H9 (cell line): Measurements from ENCODE around the gene ALOX15B. TPM values are rescaled to one million over a fixed set of nuclear protein-coding genes. Genes with fewer than 3 reads are reported as not detected.

Experiments
- DNase-seq: peaks from one replicate; pipeline ENCODE4 v3.0.0-alpha.2; 2017
- H2AFZ ChIP-seq: one replicate; pipeline ENCODE4 v1.6.1; 2013; ENCODE audit warnings: mild to moderate bottlenecking, low read length, control low read depth, moderate library complexity
- H2AK5ac ChIP-seq: 2 replicates; pipeline ENCODE4 v1.6.1; 2013; ENCODE audit warnings: low read length, control low read depth, mixed read lengths; ENCODE audit not compliant: insufficient read length
- H2BK120ac ChIP-seq: one replicate; pipeline ENCODE4 v1.6.1; 2013; ENCODE audit warnings: low read depth, mild to moderate bottlenecking, low read length, control low read depth, inconsistent platforms; ENCODE audit not compliant: poor library complexity, severe bottlenecking
- H2BK12ac ChIP-seq: 2 replicates; pipeline ENCODE4 v1.6.1; 2013; ENCODE audit warnings: low read length, control low read depth, mixed read lengths, low read depth; ENCODE audit not compliant: insufficient read length
- H2BK15ac ChIP-seq: 2 replicates; pipeline ENCODE4 v1.6.1; 2013; ENCODE audit warnings: low read depth, low read length, control low read depth
- H2BK20ac ChIP-seq: one replicate; pipeline ENCODE4 v1.6.1; 2013; ENCODE audit warnings: low read depth, mild to moderate bottlenecking, low read length, control low read depth, inconsistent platforms; ENCODE audit not compliant: poor library complexity, severe bottlenecking
- H2BK5ac ChIP-seq: 2 replicates; pipeline ENCODE4 v1.6.1; 2013; ENCODE audit warnings: low read length, control low read depth, mixed read lengths; ENCODE audit not compliant: insufficient read length
- H3K14ac ChIP-seq: 2 replicates; pipeline ENCODE4 v1.6.1; 2013; ENCODE audit warnings: low read length, control low read depth; ENCODE audit not compliant: insufficient read depth
- H3K18ac ChIP-seq: 2 replicates; pipeline ENCODE4 v1.6.1; 2013; ENCODE audit warnings: low read depth, mild to moderate bottlenecking, mixed read lengths, low read length, control low read depth; ENCODE audit not compliant: insufficient read length
- H3K23ac ChIP-seq: 2 replicates; pipeline ENCODE4 v1.6.1; 2013; ENCODE audit warnings: low read length, control low read depth, mixed read lengths, low read depth; ENCODE audit not compliant: insufficient read length
- H3K23me2 ChIP-seq: 2 replicates; pipeline ENCODE4 v1.6.1; 2013; ENCODE audit warnings: low read depth, mild to moderate bottlenecking, mixed read lengths, low read length, control low read depth; ENCODE audit not compliant: insufficient read length, poor library complexity, severe bottlenecking
- H3K27ac ChIP-seq: 2 replicates; pipeline ENCODE4 v1.5.1; 2013; ENCODE audit warnings: low read length, control low read depth, mixed read lengths, low read depth; ENCODE audit not compliant: insufficient read length
- H3K27me3 ChIP-seq: 2 replicates; pipeline ENCODE4 v1.6.1; 2013; ENCODE audit warnings: low read length, control low read depth, inconsistent platforms; ENCODE audit not compliant: insufficient read depth
- H3K4ac ChIP-seq: 2 replicates; pipeline ENCODE4 v1.6.1; 2013; ENCODE audit warnings: low read depth, mild to moderate bottlenecking, control low read depth, inconsistent platforms, low read length, moderate library complexity
- H3K4me1 ChIP-seq: 2 replicates; pipeline ENCODE4 v1.6.1; 2013; ENCODE audit warnings: low read length, control low read depth, inconsistent platforms; ENCODE audit not compliant: insufficient read depth
- H3K4me2 ChIP-seq: 2 replicates; pipeline ENCODE4 v1.6.1; 2013; ENCODE audit warnings: low read length, control low read depth, mixed read lengths; ENCODE audit not compliant: insufficient read length, insufficient read depth
- H3K56ac ChIP-seq: 2 replicates; pipeline ENCODE4 v1.6.1; 2013; ENCODE audit warnings: low read depth, mild to moderate bottlenecking, mixed read lengths, low read length, control low read depth; ENCODE audit not compliant: insufficient read length
- H3K79me1 ChIP-seq: 2 replicates; pipeline ENCODE4 v1.6.1; 2013; ENCODE audit warnings: low read depth, mild to moderate bottlenecking, moderate library complexity, low read length, control low read depth, inconsistent platforms; ENCODE audit not compliant: insufficient read depth, poor library complexity, severe bottlenecking
- H3K79me2 ChIP-seq: 2 replicates; pipeline ENCODE4 v1.6.1; 2013; ENCODE audit warnings: low read length, control low read depth, inconsistent platforms; ENCODE audit not compliant: insufficient read depth
- H3K9ac ChIP-seq: 2 replicates; pipeline ENCODE4 v1.6.1; 2013; ENCODE audit warnings: low read length, control low read depth, mixed read lengths; ENCODE audit not compliant: insufficient read length; ENCODE audit errors: extremely low read depth
- H3K9me3 ChIP-seq: one replicate; pipeline ENCODE4 v1.6.1; 2013; ENCODE audit warnings: low read depth, low read length, inconsistent platforms; ENCODE audit not compliant: control insufficient read depth
- H3T11ph ChIP-seq: one replicate; pipeline ENCODE4 v1.6.1; 2013; ENCODE audit warnings: mild to moderate bottlenecking, low read length, control low read depth, inconsistent platforms
- H4K20me1 ChIP-seq: one replicate; pipeline ENCODE4 v1.6.1; 2013; ENCODE audit not compliant: control insufficient read depth, insufficient read length, insufficient read depth
- H4K5ac ChIP-seq: 2 replicates; pipeline ENCODE4 v1.6.1; 2013; ENCODE audit warnings: low read depth, mild to moderate bottlenecking, mixed read lengths, low read length, control low read depth; ENCODE audit not compliant: insufficient read length
- H4K8ac ChIP-seq: replicated peaks from 2 replicates; pipeline ENCODE4 v1.6.1; 2013; ENCODE audit warnings: low read length, control low read depth, mixed read lengths, low read depth; ENCODE audit not compliant: insufficient read length
- H4K91ac ChIP-seq: 2 replicates; pipeline ENCODE4 v1.6.1; 2013; ENCODE audit warnings: low read depth, mild to moderate bottlenecking, moderate library complexity, mixed read lengths, low read length, control low read depth; ENCODE audit not compliant: insufficient read length
- H3K27ac Mint-ChIP-seq, 3 experiments: 2 replicates in 2 of 3; 3 replicates in 1 of 3; pipeline ENCODE4 v1.8.0; 2020 to 2021; ENCODE audit warnings: mixed read lengths in 3 of 3, mild to moderate bottlenecking in 1 of 3, moderate library complexity in 1 of 3
- H3K27me3 Mint-ChIP-seq: 2 replicates; pipeline ENCODE4 v1.8.0; 2021; ENCODE audit warnings: low read depth, mild to moderate bottlenecking, moderate library complexity, mixed read lengths
- H3K36me3 Mint-ChIP-seq, 3 experiments: 2 replicates in 2 of 3; 3 replicates in 1 of 3; pipeline ENCODE4 v1.8.0; 2020 to 2021; ENCODE audit warnings: low read depth in 3 of 3, mixed read lengths in 3 of 3; ENCODE audit not compliant: insufficient read depth in 1 of 3
- H3K4me1 Mint-ChIP-seq, 2 experiments: 2 replicates each; pipeline ENCODE4 v1.8.0; 2020; ENCODE audit warnings: mixed read lengths in 2 of 2
- H3K4me3 Mint-ChIP-seq, 2 experiments: 2 replicates in 1 of 2; 3 replicates in 1 of 2; pipeline ENCODE4 v1.8.0; 2020 to 2021; ENCODE audit warnings: mild to moderate bottlenecking in 2 of 2, mixed read lengths in 2 of 2, moderate library complexity in 1 of 2
- H3K9me3 Mint-ChIP-seq, 2 experiments: 2 replicates in 1 of 2; 3 replicates in 1 of 2; pipeline ENCODE4 v1.8.0; 2020; ENCODE audit warnings: mild to moderate bottlenecking in 2 of 2, mixed read lengths in 2 of 2, moderate library complexity in 1 of 2
- CTCF ChIP-seq: fragments of 200-600 bp; sonication (generic); conservative IDR thresholded peaks from 3 replicates; pipeline ENCODE4 v1.8.0; 2021; ENCODE audit warnings: antibody characterized with exemption, mild to moderate bottlenecking
- WGBS: extraction: QIAGEN DNeasy Blood & Tissue Kit; methylation state at CpG from one replicate; pipeline ENCODE4 v1.1.7; 2013; ENCODE audit warnings: missing lambda C conversion rate, low lambda C conversion rate, mixed read lengths; ENCODE audit not compliant: insufficient read length; ENCODE audit errors: extremely low coverage; 5-methylcytosine and 5-hydroxymethylcytosine counted together
- total RNA-seq: library from RNA; stranded (reverse); gene quantifications from 2 replicates; pipeline ENCODE4 v1.2.1, GENCODE V29; 2021

ALOX15B gene
- total RNA-seq, 1 experiment from 2014 or later = not detected

- Histone ChIP-seq H3K4ac (no peak overlapping the region), H3K79me1 (no peaks in the 10 kb centered on the region), H3K4me2 (no peak overlapping the region), H2BK5ac (no peak overlapping the region), H3T11ph (no peak overlapping the region), H2BK20ac (no peak overlapping the region), H2BK12ac (no peak overlapping the region), H2AK5ac (no peak overlapping the region), H3K23ac (no peak overlapping the region), H3K79me2 (no peaks in the 10 kb centered on the region), H4K8ac (no peak overlapping the region), H4K5ac (no peak overlapping the region), H2BK120ac (no peak overlapping the region), H3K27ac (no peak overlapping the region), H3K9ac (no peak overlapping the region), H2BK15ac (no peak overlapping the region), H4K20me1 (no peaks in the 10 kb centered on the region), H3K23me2 (peaks cover 27% of the 10 kb centered on the region), H3K27me3 (peaks cover 45% of the 10 kb centered on the region), H3K56ac (no peak overlapping the region), H3K18ac (no peak overlapping the region), H2AFZ (no peak overlapping the region), H4K91ac (no peak overlapping the region), H3K9me3 (no peaks in the 10 kb centered on the region), H3K14ac (no peak overlapping the region), H3K4me1 (no peaks in the 10 kb centered on the region; the same call in 1 of the 2 replicates)
- peaks cover 28 to 32% of the 10 kb centered on the region in 2 experiments for H3K4me1 Mint-ChIP-seq
- H3K36me3 Mint-ChIP-seq = peaks cover 0 to 2% (median 0%) of the 10 kb centered on the region in 3 experiments; a peak in 2 of 7 replicates
- no peak for TF ChIP-seq CTCF
- peaks cover 90% of the 10 kb centered on the region for H3K27me3 Mint-ChIP-seq
- no CpG with 5 or more reads among the region's 14 CpGs for WGBS
- DNase-seq = no peak
- H3K4me3 Mint-ChIP-seq = peak overlapping the region in 1 of 2 experiments; percentile 46; a peak in 1 of 5 replicates
- no peak overlapping the region; a peak in 1 of 7 replicates for H3K27ac Mint-ChIP-seq
- H3K9me3 Mint-ChIP-seq = peaks cover 7 to 9% of the 10 kb centered on the region in 2 experiments; a peak in 4 of 5 replicates
Observed at GRCh38 chr17:8075574-8076342, 36.9 kb downstream of the ALOX15B start.
